SH-SY5Y (cell line): ENCODE data around the gene ANKRD12.

ENCODE experiments used
- GATA2 ChIP-seq: IDR thresholded peaks from 2 replicates; pipeline ENCODE4 v1.6.1; 2011; ENCODE audit warnings: mild to moderate bottlenecking, low read depth, low read length
- GATA3 ChIP-seq: IDR thresholded peaks from 2 replicates; pipeline ENCODE4 v1.6.1; 2011; ENCODE audit warnings: low read depth, mild to moderate bottlenecking, low read length, moderate library complexity

- no peak for TF ChIP-seq GATA2
- no peak for TF ChIP-seq GATA3
These were observed at the start of gene ANKRD12 for GRCh38 chr18:9136315-9137155.
